Activated CD8-positive, alpha-beta T cell treated with anti-CD3 and anti-CD28 coated beads for 36 hours (primary cell): Measurements from ENCODE around the gene UBE2H. TPM values are rescaled to one million over a fixed set of nuclear protein-coding genes. Genes with fewer than 3 reads are reported as not detected.
"Not testable (repeated sequence)": the region's sequence is repeated elsewhere in the genome, so short reads cannot be mapped to it uniquely, and the experiment has no call there.

Experiments used
- ATAC-seq: fragments of 200-7000 bp; cut with Tn5 transposase; one replicate; pipeline ENCODE4 v1.10.0; 2021; ENCODE audit warnings: mild to moderate bottlenecking, moderate library complexity
- CTCF ChIA-PET: fragments of 350-600 bp; sonication (Branson Sonifier 250); formaldehyde crosslinking; loops from one replicate; lab custom pipeline; 2021; ENCODE audit warnings: antibody characterized with exemption; lab: Charles Lee
- POLR2A ChIA-PET: fragments of 350-600 bp; sonication (Branson Sonifier 250); formaldehyde crosslinking; loops from one replicate; lab custom pipeline; 2021; ENCODE audit warnings: antibody characterized with exemption; lab: Charles Lee
- DNase-seq: peaks from one replicate; pipeline ENCODE4 v3.0.0-alpha.2; 2020
- H3K27ac Mint-ChIP-seq: one replicate; pipeline ENCODE4 v1.8.0; 2021; ENCODE audit warnings: mild to moderate bottlenecking, mixed read lengths
- H3K27me3 Mint-ChIP-seq: one replicate; pipeline ENCODE4 v1.8.0; 2021; ENCODE audit warnings: mixed read lengths
- H3K36me3 Mint-ChIP-seq: one replicate; pipeline ENCODE4 v1.8.0; 2021; ENCODE audit warnings: low read depth, mixed read lengths
- H3K4me1 Mint-ChIP-seq: one replicate; pipeline ENCODE4 v1.8.0; 2021; ENCODE audit warnings: low read depth, mixed read lengths
- H3K4me3 Mint-ChIP-seq: one replicate; pipeline ENCODE4 v1.8.0; 2021; ENCODE audit warnings: mild to moderate bottlenecking, moderate library complexity, mixed read lengths
- H3K9me3 Mint-ChIP-seq: one replicate; pipeline ENCODE4 v1.8.0; 2021; ENCODE audit warnings: mixed read lengths
- intact Hi-C: fragments of 100-400 bp; cut with micrococcal nuclease; formaldehyde crosslinking; loops from one replicate; pipeline ENCODE4 v1.10.0; 2022
- total RNA-seq, 2 experiments: library from RNA; stranded (reverse); gene quantifications; one replicate each; pipeline ENCODE4 v1.2.3, GENCODE V29; 2021
- TF ChIP-seq, protein P1 (sequence below): fragments of 200-600 bp; IDR thresholded peaks from one replicate; pipeline ENCODE4 v1.8.0; 2022; ENCODE audit warnings: antibody characterized with exemption, mild to moderate bottlenecking

The UBE2H gene
- total RNA-seq, 2 experiments from 2014 or later, result 22.4 to 22.6 TPM

DNA sequence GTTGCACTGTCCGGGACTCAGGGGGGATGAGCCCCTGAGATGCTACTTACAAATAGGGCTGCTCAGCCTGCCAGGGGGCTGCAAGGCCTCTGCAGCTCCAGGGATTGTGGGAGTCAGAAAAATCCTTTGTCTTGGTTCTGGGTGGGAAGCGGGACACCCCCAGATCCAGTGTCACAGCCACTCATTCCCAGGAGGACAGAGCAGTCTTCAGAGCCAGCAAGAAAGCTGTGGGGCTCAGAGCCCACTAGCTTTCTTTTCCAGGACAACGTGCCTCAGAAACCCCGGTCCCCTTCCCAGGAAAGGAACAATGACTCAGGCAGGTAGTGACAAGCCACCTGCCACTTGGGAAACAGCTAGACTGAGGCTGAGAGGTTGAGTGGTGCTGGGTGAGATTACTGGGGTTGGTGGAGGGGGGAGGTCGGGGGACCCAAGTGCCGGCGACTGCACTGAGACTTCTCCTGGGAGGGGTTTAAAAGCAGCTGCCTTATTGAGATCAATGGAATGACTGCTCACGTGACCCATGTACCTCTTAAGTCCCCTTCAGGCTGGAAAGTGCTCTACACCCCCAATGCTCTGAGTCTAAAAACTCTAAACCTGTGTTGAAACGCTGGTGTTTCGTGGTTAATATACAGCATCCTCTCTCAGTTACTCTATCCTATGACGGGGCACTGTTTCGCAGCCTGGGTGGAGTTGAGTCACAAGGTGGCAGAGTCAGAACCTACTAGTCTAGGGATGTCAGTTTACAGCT is 123.6 kb downstream of the UBE2H start:
- intact Hi-C loops, result loop anchor here (10.0 kb wide), 1 partner anchor 484 kb away; no protein-coding TSS in a partner anchor
- CTCF ChIA-PET, result interaction anchor here (0.6 to 4.2 kb wide), 39 partner anchors 9 to 641 kb away, joined by 3 to 41 read pairs (median 4); partner anchors contain the start of gene SMO
- POLR2A ChIA-PET, result interaction anchor here (1.0 to 1.5 kb wide), 3 partner anchors 9 to 45 kb away, joined by 3 to 6 read pairs (median 3); no protein-coding TSS in a partner anchor
- DNase-seq (peak; percentile 71), ATAC-seq (peak; percentile 52)
- H3K9me3 Mint-ChIP-seq, result no peaks in the 10 kb centered on the region
- peak overlapping the region; percentile 40 for H3K4me3 Mint-ChIP-seq
- H3K27me3 Mint-ChIP-seq, result no peaks in the 10 kb centered on the region
- TF ChIP-seq, protein P1, sequence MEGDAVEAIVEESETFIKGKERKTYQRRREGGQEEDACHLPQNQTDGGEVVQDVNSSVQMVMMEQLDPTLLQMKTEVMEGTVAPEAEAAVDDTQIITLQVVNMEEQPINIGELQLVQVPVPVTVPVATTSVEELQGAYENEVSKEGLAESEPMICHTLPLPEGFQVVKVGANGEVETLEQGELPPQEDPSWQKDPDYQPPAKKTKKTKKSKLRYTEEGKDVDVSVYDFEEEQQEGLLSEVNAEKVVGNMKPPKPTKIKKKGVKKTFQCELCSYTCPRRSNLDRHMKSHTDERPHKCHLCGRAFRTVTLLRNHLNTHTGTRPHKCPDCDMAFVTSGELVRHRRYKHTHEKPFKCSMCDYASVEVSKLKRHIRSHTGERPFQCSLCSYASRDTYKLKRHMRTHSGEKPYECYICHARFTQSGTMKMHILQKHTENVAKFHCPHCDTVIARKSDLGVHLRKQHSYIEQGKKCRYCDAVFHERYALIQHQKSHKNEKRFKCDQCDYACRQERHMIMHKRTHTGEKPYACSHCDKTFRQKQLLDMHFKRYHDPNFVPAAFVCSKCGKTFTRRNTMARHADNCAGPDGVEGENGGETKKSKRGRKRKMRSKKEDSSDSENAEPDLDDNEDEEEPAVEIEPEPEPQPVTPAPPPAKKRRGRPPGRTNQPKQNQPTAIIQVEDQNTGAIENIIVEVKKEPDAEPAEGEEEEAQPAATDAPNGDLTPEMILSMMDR, result no peak
- peaks cover 16% of the 10 kb centered on the region for H3K4me1 Mint-ChIP-seq
- H3K27ac Mint-ChIP-seq, result peak overlapping the region; percentile 53
- H3K36me3 Mint-ChIP-seq, result no peaks in the 10 kb centered on the region

DNA sequence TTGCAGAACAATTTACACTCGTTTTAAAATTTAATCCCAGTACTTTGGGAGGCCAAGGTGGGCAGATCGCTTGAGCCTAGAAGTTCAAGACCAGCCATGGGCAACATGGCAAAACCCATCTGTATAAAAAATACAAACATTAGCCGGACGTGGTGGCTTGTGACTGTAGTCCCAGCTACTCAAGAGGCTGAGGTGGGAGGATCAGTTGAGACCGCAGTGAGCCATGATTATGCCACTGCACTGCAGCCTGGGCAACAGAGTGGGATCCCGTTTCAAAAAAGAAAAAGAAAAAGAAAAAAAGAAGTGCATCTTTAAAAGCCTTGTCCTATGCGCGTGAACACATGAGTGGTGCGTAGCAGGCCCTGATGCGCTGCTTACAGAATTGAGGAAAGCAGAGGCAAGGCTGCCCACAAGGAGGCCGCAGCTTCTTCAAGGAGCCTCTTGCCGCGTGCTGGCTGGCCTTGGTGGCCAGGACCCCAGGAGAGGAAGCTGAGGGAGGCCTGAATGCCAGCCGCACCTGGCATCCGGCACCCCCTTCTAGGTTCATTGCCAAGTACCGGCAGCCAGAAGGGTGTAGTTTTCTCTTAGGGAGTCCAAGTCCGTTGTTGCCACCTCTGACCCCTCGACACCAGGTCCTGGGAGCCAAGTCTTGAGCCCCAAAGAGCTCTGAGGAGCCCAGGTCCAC is 124.5 kb downstream of the UBE2H start:
- H3K9me3 Mint-ChIP-seq, result no peaks in the 10 kb centered on the region
- no peak overlapping the region for H3K27ac Mint-ChIP-seq
- ChIA-PET CTCF (interaction anchor here (0.9 to 4.2 kb wide), 14 partner anchors 9 to 461 kb away, joined by 3 to 41 read pairs (median 6); no protein-coding TSS in a partner anchor), POLR2A (interaction anchor here (1.1 kb wide), 1 partner anchor 18 kb away, joined by 3 read pairs; no protein-coding TSS in a partner anchor)
- DNase-seq, result no peak
- no peak for ATAC-seq
- intact Hi-C loops, result loop anchor here (10.0 kb wide), 1 partner anchor 483 kb away; no protein-coding TSS in a partner anchor
- H3K27me3 Mint-ChIP-seq, result no peaks in the 10 kb centered on the region
- peaks cover 16% of the 10 kb centered on the region for H3K4me1 Mint-ChIP-seq
- no peak overlapping the region for H3K4me3 Mint-ChIP-seq
- no peaks in the 10 kb centered on the region for H3K36me3 Mint-ChIP-seq
- TF ChIP-seq, protein P1, result no peak

DNA sequence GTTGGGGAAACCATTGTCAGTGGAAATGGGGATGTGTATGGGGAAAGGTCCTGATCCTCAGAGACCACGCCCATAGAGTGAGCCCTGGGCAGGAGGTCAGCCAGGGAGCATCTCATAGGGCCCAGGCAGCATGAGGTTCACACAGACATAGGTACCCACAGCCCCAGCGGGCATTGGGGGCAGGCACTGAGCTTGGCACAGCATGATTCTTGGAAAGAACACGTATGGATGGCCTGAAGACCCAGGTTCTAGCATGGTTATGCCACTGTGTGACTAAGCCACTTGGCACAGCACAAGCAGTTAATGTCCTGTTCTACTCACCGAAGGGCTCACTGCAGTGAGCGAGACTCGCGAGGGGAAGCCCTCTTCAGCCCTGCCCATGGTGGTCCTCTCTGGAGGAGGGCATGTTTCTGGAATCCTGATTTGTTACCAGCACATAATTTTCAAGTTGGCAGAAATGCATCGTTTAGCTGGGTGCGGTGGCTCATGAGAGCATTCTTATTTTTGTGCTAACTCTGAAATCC is 125.2 kb downstream of the UBE2H start:
- ATAC-seq, result no peak
- no peak overlapping the region for H3K4me3 Mint-ChIP-seq
- H3K4me1 Mint-ChIP-seq, result peaks cover 16% of the 10 kb centered on the region
- H3K27ac Mint-ChIP-seq, result no peak overlapping the region
- POLR2A ChIA-PET, result no interaction called here
- no peaks in the 10 kb centered on the region for H3K9me3 Mint-ChIP-seq
- no peaks in the 10 kb centered on the region for H3K27me3 Mint-ChIP-seq
- no peak for DNase-seq
- CTCF ChIA-PET, result interaction anchor here (0.9 to 4.2 kb wide), 5 partner anchors 67 to 460 kb away, joined by 3 to 41 read pairs (median 5); no protein-coding TSS in a partner anchor
- H3K36me3 Mint-ChIP-seq, result no peaks in the 10 kb centered on the region
- intact Hi-C loops, result loop anchor here (1.0 to 10.0 kb wide), 2 partner anchors 163 to 483 kb away; no protein-coding TSS in a partner anchor
- TF ChIP-seq, protein P1, result no peak

DNA sequence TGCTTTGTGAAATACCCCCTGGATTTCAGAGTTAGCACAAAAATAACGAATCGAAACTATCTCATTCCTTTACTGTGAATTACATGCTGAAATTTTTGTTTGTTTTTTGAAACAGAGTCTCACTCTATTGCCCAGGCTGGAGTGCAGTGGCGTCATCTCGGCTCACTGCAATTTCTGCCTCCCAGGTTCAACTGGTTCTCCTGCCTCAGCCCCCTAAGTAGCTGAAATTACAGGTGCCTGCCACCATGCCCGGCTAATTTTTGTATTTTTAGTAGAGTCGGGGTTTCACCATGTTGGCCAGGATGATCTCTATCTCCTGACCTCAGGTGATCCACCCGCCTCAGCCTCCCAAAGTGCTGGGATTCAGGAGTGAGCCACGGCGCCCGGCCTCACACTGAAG is 125.9 kb downstream of the UBE2H start:
- POLR2A ChIA-PET, H3K4me3 Mint-ChIP-seq, H3K27ac Mint-ChIP-seq, ATAC-seq, H3K27me3 Mint-ChIP-seq, H3K36me3 Mint-ChIP-seq, H3K9me3 Mint-ChIP-seq, DNase-seq: not testable (repeated sequence)
- H3K4me1 Mint-ChIP-seq, result peaks cover 16% of the 10 kb centered on the region
- CTCF ChIA-PET, result interaction anchor here (0.8 to 3.3 kb wide), 10 partner anchors 11 to 605 kb away, joined by 3 to 31 read pairs (median 4); no protein-coding TSS in a partner anchor
- intact Hi-C loops, result loop anchor here (1.0 to 10.0 kb wide), 2 partner anchors 163 to 482 kb away; no protein-coding TSS in a partner anchor
